ENCODE data around the gene SRRD. TPM values are rescaled to one million over a fixed set of nuclear protein-coding genes. Genes with fewer than 3 reads are reported as not detected.
"Not testable (repeated sequence)": the region's sequence is repeated elsewhere in the genome, so short reads cannot be mapped to it uniquely, and the experiment has no call there.

SRRD gene
- total RNA-seq, 1 experiment from 2014 or later = 22.0 TPM

DNA sequence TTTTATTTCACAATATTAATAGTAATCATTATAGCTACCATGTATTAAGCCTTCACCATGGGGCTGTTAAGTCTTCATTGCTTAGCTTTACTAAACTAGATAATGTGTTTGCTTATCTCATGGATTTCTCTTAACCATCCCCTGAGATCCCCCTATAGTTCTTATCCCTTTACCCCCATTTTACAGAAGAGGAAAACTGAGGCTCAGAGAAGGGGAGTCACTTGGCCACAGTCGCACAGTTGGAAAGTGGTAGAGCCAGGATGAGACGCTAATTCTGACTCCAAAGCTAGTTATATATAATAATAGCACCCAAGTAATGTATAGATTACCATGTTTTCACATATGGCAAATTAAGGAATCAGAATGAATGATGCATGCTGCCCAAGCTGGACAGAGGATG lies 38.3 kb downstream of the SRRD start:
- DNase-seq (ENCODE audit: low spot score) = no peak

GRCh38 chr22:26522592-26522991 lies 38.9 kb downstream of the SRRD start:
- DNase-seq (ENCODE audit: low spot score) = no peak

DNA sequence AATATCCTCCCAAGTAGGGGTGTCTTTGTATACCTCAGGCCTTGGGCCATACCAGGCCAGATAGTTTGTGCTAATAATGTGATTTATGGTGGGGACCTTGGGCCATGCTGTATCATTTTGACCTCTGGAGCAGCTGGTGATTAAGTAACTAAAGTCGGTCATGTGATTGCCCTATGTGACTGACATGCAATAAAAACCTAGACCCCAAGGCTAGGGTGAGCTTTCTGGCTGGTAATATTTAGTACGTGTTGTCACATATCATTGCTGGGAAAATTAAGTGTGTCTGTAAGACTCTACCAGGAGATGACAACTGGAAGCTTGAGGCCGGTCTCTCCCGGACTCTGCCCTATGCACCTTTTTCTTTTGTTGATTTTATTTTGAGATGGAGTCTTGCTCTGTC lies 41.2 kb downstream of the SRRD start:
- DNase-seq (ENCODE audit: low spot score) = no peak

- no peak for DNase-seq (ENCODE audit: low spot score)
Measured at GRCh38 chr22:26525946-26526564, 42.4 kb downstream of the SRRD start.

DNA sequence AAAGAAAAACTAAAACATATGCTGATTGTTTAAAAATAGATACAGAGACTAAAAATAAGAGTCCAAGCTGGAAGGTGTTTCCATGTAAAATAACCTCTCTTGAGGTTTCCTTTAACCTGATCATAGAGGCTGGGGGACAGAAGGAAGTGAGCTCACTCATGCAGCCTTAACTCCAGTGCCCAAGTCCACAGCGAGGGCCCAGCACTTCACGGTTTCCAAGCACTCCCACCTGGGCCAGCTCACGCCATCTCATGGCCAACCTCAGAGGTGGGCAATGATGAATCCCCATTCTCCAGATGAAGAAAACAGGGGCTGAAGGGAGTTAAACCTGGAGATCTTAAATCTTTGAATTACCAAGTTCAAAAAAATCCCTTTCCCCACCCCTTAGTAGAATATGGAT lies 43.5 kb downstream of the SRRD start:
- no peak for DNase-seq (ENCODE audit: low spot score)

- DNase-seq (ENCODE audit: low spot score) = no peak
Measured at GRCh38 chr22:26527574-26528465, 44.1 kb downstream of the SRRD start.

GRCh38 chr22:26528518-26528917 lies 44.8 kb downstream of the SRRD start:
- DNase-seq (ENCODE audit: low spot score) = not testable (repeated sequence)

GRCh38 chr22:26529345-26529744 lies 45.7 kb downstream of the SRRD start:
- DNase-seq (ENCODE audit: low spot score) = no peak

DNA sequence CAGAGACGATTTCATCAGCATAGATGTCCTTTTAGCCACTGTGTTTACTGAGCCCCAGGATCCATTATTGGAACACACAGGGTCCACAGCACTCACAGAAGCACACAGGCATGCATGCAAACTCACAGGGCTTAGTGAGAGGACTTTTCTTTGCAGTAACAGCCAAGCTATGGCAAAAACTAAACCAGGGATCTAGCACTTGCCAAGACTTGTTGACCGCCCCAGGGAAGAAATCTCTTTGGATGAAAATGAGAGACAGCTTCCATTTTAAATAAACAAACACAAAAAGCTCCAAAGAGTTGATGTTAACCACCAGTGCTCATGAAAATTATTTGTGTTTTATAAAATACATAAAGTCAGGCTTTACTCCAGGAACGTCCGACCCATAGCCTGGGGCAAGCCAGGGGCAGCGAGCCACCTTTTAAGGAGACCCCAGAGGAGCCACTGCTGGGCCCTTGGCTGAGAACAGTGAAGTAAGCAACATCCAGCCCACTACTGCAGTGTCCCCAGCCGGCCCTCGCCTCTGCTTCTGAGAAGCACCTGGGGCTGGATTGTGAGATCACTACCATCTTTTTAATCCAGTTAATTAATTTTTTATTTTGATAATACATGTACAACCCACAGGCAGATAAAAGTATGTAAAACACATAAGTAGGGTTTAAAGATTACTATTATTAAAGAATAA lies 50.6 kb downstream of the SRRD start:
- no peak for DNase-seq (ENCODE audit: low spot score)

- DNase-seq (ENCODE audit: low spot score) = no peak
Measured at GRCh38 chr22:26534874-26535602, 51.4 kb downstream of the SRRD start.

GRCh38 chr22:26535603-26535908 lies 51.9 kb downstream of the SRRD start:
- no peak for DNase-seq (ENCODE audit: low spot score)

- DNase-seq (ENCODE audit: low spot score) = no peak
Measured at GRCh38 chr22:26536056-26536761, 52.5 kb downstream of the SRRD start.

DNA sequence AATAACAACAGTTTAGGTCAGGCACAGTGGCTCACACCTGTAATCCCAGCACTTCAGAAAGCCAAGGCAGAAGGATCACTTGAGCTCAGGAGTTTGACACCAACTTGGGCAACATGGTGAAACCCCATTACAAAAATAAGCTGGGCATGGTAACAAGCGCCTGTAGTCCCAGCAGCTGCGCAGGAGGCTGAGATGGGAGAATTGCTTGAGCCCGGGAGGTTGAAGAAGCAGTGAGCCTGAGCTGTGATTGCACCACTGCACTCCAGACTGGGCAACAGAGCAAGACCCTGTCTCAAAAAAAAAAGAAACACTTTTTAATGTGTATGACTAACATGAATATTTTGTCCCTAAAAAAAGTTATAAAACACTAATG lies 53.1 kb downstream of the SRRD start:
- DNase-seq (ENCODE audit: low spot score) = no peak

DNA sequence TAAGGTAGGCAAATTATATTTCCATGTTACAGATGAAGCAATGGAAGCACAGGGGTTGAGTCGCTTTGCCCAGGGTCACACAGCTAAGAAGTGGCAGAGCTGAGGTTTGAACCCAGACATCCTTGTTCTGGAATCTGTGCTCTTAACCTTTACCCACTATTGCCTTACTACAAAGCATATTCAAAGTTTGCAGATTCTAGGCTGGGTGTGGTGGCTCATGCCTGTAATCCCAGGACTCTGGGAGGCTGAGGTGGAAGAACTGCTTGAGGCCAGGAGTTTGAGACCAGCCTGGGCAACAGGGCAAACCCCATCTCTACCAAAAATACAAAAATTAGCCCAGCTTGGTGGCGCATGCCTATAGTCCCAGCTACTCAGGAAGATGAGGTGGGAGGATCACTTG lies 56.4 kb downstream of the SRRD start:
- DNase-seq (ENCODE audit: low spot score) = no peak

DNA sequence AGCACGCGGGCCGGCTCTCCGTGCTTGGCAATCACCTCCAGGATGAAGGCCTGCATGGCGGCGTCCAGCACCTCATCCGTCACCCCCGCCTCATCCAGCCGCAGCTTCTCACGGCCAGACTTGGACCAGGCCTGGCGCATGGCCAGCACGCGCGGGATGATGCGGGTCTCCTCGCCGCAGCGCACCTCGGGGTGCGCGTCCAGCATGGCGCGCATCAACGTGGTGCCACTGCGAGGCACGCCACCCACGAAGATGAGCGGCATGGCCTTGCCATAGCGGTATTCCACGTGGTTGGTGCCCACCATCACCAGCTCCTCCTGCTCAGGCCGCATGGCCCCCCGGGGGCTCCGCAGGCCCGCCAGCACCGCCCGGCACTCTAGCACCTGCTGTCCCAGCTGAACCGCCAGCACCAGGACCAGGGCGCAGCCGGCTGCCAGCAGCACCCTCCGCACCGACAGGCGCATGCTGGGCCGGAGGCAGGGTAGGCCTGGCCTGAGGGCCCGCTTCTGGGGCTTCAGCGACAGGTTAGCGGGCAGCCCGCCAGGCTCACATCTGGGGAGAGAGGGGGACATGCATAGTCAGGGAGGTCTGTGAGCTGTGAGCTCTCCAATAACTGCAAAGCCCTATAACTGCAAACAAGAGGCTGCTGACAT lies 57.6 kb downstream of the SRRD start:
- no peak for DNase-seq (ENCODE audit: low spot score)

- DNase-seq (ENCODE audit: low spot score) = no peak
Measured at GRCh38 chr22:26542831-26543230, 59.2 kb downstream of the SRRD start.

Other genes with a start within 250 kb of the SRRD start
- 1.8 and 2.7 TPM in 2 replicates for gene ASPHD2, start 54.6 kb upstream of the SRRD start, total RNA-seq (2014; rRNA removed; shearing (Covaris generic))
- 14.4 and 19.8 TPM in 2 replicates for gene HPS4, start 94 bp upstream of the SRRD start, total RNA-seq (2014; rRNA removed; shearing (Covaris generic))
- 13.8 and 15.4 TPM in 2 replicates for gene TFIP11, start 28.6 kb downstream of the SRRD start, total RNA-seq (2014; rRNA removed; shearing (Covaris generic))
- 13.8 and 14.2 TPM in 2 replicates for gene TPST2, start 106.3 kb downstream of the SRRD start, total RNA-seq (2014; rRNA removed; shearing (Covaris generic))
- gene CRYBB1, start 134.2 kb downstream of the SRRD start, total RNA-seq (2014; rRNA removed; shearing (Covaris generic)) = not detected in 2 replicates
- gene CRYBA4, start 138.1 kb downstream of the SRRD start, total RNA-seq (2014; rRNA removed; shearing (Covaris generic)) = not detected in 2 replicates
- gene MIAT, start 173.7 kb downstream of the SRRD start, total RNA-seq (2014; rRNA removed; shearing (Covaris generic)) = under 0.01 TPM in 1 of 2 replicates, not detected in the other